Measurements from ENCODE around the gene AKTIP. TPM values are rescaled to one million over a fixed set of nuclear protein-coding genes. Genes with fewer than 3 reads are reported as not detected.
A peak's percentile ranks its signal among the peaks of the same experiment; 100 is the strongest.

The AKTIP gene
- total and polyA plus RNA-seq, 4 donors, result 23.1 to 48.5 (median 34.6) TPM

DNA sequence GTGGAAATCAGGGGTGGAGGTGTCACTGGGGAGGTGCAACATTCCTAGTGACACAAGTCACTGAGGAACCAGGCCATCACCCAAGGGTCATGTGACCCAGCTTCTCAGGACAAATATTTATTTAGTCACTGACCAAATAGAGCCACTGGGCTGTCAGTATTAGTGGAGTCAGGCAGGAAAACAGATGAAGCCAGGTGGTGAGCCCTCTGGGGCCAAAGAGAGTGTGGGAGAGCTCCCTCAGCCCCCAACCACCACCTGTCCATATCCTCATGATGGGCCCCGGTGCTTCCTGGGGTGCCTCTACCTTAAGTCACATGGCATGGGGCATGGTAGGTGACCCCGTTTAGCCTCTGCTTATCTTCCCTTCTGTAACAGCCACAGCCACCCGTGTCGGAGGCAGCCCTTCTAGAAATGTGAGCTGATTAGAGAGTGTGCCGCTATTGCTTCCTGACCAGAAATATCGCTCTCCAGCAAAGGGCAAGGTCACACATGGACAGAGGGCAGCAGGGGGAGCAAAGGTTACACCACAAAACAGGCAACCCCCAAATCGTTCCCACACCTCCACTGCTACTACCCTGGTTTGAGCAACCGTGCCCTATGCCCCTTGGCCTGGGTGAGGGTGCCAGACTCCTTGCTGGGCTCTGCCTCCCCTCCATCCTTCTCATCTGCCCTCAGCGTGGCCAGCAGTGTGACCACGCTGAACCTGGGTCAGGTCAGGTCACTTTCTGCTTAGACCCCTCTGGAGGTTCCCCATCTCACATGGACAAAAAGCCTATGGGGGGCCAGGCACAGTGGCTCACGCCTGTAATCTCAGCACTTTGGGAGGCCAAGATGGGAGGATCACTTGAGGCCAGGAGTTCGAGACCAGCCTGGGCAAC lies 8.6 kb upstream of the AKTIP start:
- no peaks in the 10 kb centered on the region for H3K36me3 ChIP-seq (ENCODE audit: control insufficient read depth in 4 of 4, insufficient read depth in 4 of 4, low read length in 4 of 4)
- DNase-seq (no peak), ATAC-seq (ENCODE audit: insufficient read depth, low FRiP score) (peak; percentile 61)
- 70 to 82% methylated on average over 12 of the region's 12 CpGs for WGBS, 2 donors
- TF ChIP-seq, protein P1, sequence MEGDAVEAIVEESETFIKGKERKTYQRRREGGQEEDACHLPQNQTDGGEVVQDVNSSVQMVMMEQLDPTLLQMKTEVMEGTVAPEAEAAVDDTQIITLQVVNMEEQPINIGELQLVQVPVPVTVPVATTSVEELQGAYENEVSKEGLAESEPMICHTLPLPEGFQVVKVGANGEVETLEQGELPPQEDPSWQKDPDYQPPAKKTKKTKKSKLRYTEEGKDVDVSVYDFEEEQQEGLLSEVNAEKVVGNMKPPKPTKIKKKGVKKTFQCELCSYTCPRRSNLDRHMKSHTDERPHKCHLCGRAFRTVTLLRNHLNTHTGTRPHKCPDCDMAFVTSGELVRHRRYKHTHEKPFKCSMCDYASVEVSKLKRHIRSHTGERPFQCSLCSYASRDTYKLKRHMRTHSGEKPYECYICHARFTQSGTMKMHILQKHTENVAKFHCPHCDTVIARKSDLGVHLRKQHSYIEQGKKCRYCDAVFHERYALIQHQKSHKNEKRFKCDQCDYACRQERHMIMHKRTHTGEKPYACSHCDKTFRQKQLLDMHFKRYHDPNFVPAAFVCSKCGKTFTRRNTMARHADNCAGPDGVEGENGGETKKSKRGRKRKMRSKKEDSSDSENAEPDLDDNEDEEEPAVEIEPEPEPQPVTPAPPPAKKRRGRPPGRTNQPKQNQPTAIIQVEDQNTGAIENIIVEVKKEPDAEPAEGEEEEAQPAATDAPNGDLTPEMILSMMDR (IDR thresholded peaks at IDR 0.05; ENCODE audit: control extremely low read depth, extremely low read depth), result no peak
- no peaks in the 10 kb centered on the region for H3K27me3 ChIP-seq (ENCODE audit: control insufficient read depth in 3 of 3, insufficient read depth in 3 of 3, low read length in 2 of 3)
- H3K4me1 ChIP-seq (ENCODE audit: control insufficient read depth in 5 of 5, insufficient read depth in 5 of 5, low read length in 5 of 5), result peaks cover 0 to 14% (median 5%) of the 10 kb centered on the region in 5 donors
- H3K4me3 ChIP-seq, result no peak overlapping the region
- H3K27ac ChIP-seq (ENCODE audit: low read depth in 1 of 2, low read length in 1 of 2), result peak overlapping the region in 1 of 2 donors; percentile 72
- H3K9me3 ChIP-seq (ENCODE audit: control insufficient read depth in 4 of 4, insufficient read depth in 3 of 4, low read length in 3 of 4), result no peaks in the 10 kb centered on the region
- H3K9ac ChIP-seq (ENCODE audit: insufficient read depth in 1 of 2, low read length in 2 of 2), result no peak overlapping the region

DNA sequence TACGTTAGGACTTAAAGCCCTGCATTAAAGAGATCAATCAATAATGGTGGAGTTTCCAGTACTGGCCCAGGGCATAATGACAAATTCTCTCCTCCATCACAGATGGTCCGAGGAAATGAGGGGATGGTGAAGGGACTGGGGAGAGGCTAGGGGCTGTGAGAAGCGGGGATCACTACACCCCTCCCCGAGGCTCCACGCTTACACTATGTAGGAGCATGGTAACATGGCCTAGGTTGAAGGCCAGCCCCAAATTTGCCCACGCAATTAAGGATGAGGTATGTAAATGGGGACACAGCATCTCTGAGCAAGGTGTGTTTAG lies 8.0 kb upstream of the AKTIP start:
- H3K36me3 ChIP-seq (ENCODE audit: control insufficient read depth in 4 of 4, insufficient read depth in 4 of 4, low read length in 4 of 4), result no peaks in the 10 kb centered on the region
- DNase-seq (no peak), ATAC-seq (ENCODE audit: insufficient read depth, low FRiP score) (no peak)
- peaks cover 0 to 13% (median 5%) of the 10 kb centered on the region in 5 donors for H3K4me1 ChIP-seq (ENCODE audit: control insufficient read depth in 5 of 5, insufficient read depth in 5 of 5, low read length in 5 of 5)
- H3K4me3 ChIP-seq, result no peak overlapping the region
- no peaks in the 10 kb centered on the region for H3K9me3 ChIP-seq (ENCODE audit: control insufficient read depth in 4 of 4, insufficient read depth in 3 of 4, low read length in 3 of 4)
- 87 to 93% methylated on average over 6 of the region's 6 CpGs for WGBS, 2 donors
- H3K9ac ChIP-seq (ENCODE audit: insufficient read depth in 1 of 2, low read length in 2 of 2), result no peak overlapping the region
- H3K27me3 ChIP-seq (ENCODE audit: control insufficient read depth in 3 of 3, insufficient read depth in 3 of 3, low read length in 2 of 3), result no peaks in the 10 kb centered on the region
- TF ChIP-seq, protein P1 (IDR thresholded peaks at IDR 0.05; ENCODE audit: control extremely low read depth, extremely low read depth), result no peak
- H3K27ac ChIP-seq (ENCODE audit: low read depth in 1 of 2, low read length in 1 of 2), result peak overlapping the region in 1 of 2 donors; percentile 12

DNA sequence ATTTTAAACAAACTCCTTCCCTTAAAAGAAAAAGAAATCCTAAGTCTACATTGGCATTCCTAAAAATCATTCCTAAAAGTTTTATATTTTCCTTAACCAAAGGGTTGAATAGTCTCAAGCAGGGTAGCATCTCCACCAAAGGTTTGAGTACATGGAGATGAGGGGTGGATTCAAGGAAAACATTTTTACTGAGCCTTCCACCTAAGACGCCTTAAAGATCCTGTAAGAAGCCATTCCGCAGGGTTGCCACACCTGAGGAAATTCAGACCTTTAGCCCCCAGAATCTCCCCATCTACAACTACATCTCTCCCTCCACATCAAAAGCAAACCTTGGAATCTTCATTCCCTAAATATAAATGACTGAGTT lies 7.7 kb upstream of the AKTIP start:
- Histone ChIP-seq H3K27me3 (ENCODE audit: control insufficient read depth in 3 of 3, insufficient read depth in 3 of 3, low read length in 2 of 3) (no peaks in the 10 kb centered on the region), H3K4me3 (no peak overlapping the region), H3K4me1 (ENCODE audit: control insufficient read depth in 5 of 5, insufficient read depth in 5 of 5, low read length in 5 of 5) (peaks cover 0 to 12% (median 5%) of the 10 kb centered on the region in 5 donors), H3K9ac (ENCODE audit: insufficient read depth in 1 of 2, low read length in 2 of 2) (no peak overlapping the region), H3K36me3 (ENCODE audit: control insufficient read depth in 4 of 4, insufficient read depth in 4 of 4, low read length in 4 of 4) (no peaks in the 10 kb centered on the region), H3K27ac (ENCODE audit: low read depth in 1 of 2, low read length in 1 of 2) (peak overlapping the region; percentile 26 to 48), H3K9me3 (ENCODE audit: control insufficient read depth in 4 of 4, insufficient read depth in 3 of 4, low read length in 3 of 4) (no peaks in the 10 kb centered on the region)
- ATAC-seq (ENCODE audit: insufficient read depth, low FRiP score), result no peak
- 44 to 56% methylated on average over 2 of the region's 2 CpGs for WGBS, 2 donors
- DNase-seq, result no peak
- TF ChIP-seq, protein P1 (IDR thresholded peaks at IDR 0.05; ENCODE audit: control extremely low read depth, extremely low read depth), result no peak

All from lung (tissue), 12 donors.